ENCODE results near the gene OSMR. TPM values are rescaled to one million over a fixed set of nuclear protein-coding genes. Genes with fewer than 3 reads are reported as not detected.

OSMR gene
- total and polyA plus RNA-seq, 9 of the 15 experiments (the other 6 are each of a cell fraction or from before 2014, with no cell fraction given), result 0.18 to 1.7 (median 0.94) TPM

- no peak for TF ChIP-seq ZNF143 (CRISPR knock-in tag; IDR thresholded peaks at IDR 0.05)
- TF ChIP-seq GABPA (tag; conservative IDR thresholded peaks at IDR 0.05; ENCODE audit: low read depth), result no peak
- TF ChIP-seq ZNF140 (CRISPR knock-in tag; IDR thresholded peaks at IDR 0.05), result no peak
- TF ChIP-seq IRF2 (CRISPR knock-in tag; IDR thresholded peaks at IDR 0.05), result no peak
- no peak for TF ChIP-seq AFF1 (IDR thresholded peaks at IDR 0.05; ENCODE audit: low read depth in 1 of 2, partially characterized antibody in 2 of 2)
- TF ChIP-seq NFXL1 (CRISPR knock-in tag; IDR thresholded peaks at IDR 0.05), result no peak
- no peak for TF ChIP-seq ARHGAP35 (IDR thresholded peaks at IDR 0.05; ENCODE audit: partially characterized antibody)
- no peak for TF ChIP-seq ZNF324 (CRISPR knock-in tag; IDR thresholded peaks at IDR 0.05)
- no peak for TF ChIP-seq SIX5 (IDR thresholded peaks at IDR 0.05; ENCODE audit: borderline replicate concordance in 1 of 2, insufficient read depth in 1 of 2, low read depth in 1 of 2, low read length in 2 of 2)
- TF ChIP-seq GTF3C2 (IDR thresholded peaks at IDR 0.05; ENCODE audit: borderline replicate concordance, extremely low read depth, insufficient read length), result no peak
- TF ChIP-seq RCOR1 (IDR thresholded peaks at IDR 0.05; ENCODE audit: borderline replicate concordance in 1 of 2, low read depth in 2 of 2, low read length in 2 of 2), result no peak
- no peak for TF ChIP-seq ZNF354B (CRISPR knock-in tag; IDR thresholded peaks at IDR 0.05)
- no peak for TF ChIP-seq ZNF212 (CRISPR knock-in tag; IDR thresholded peaks at IDR 0.05)
- TF ChIP-seq STAT5A (IDR thresholded peaks at IDR 0.05; ENCODE audit: borderline replicate concordance, low read length), result no peak
- TF ChIP-seq RBM39 (optimal IDR thresholded peaks at IDR 0.05; ENCODE audit: low read depth, low read length), result no peak
- TF ChIP-seq DMBX1 (CRISPR knock-in tag; IDR thresholded peaks at IDR 0.05; ENCODE audit: borderline replicate concordance), result no peak
- no peak for TF ChIP-seq TRIM25 (IDR thresholded peaks at IDR 0.05; ENCODE audit: borderline replicate concordance)
- TF ChIP-seq SRSF7 (optimal IDR thresholded peaks at IDR 0.05; ENCODE audit: low read depth, low read length), result no peak
These were observed 42.2 kb downstream of the OSMR start (continued) for GRCh38 chr5:38888041-38888440.
